Measurements from ENCODE around the gene ACTG1.

- TF ChIP-seq GATA2 (IDR thresholded peaks at IDR 0.05; ENCODE audit: low read depth, low read length) (no peak), GATA3 (IDR thresholded peaks at IDR 0.05; ENCODE audit: low read depth, low read length) (no peak)
Measured at GRCh38 chr17:81462506-81463125, 50.0 kb downstream of the ACTG1 start.

Measured in SH-SY5Y (cell line).